Measurements from ENCODE around the gene ALDOA.

Gene ALDOA

DNA sequence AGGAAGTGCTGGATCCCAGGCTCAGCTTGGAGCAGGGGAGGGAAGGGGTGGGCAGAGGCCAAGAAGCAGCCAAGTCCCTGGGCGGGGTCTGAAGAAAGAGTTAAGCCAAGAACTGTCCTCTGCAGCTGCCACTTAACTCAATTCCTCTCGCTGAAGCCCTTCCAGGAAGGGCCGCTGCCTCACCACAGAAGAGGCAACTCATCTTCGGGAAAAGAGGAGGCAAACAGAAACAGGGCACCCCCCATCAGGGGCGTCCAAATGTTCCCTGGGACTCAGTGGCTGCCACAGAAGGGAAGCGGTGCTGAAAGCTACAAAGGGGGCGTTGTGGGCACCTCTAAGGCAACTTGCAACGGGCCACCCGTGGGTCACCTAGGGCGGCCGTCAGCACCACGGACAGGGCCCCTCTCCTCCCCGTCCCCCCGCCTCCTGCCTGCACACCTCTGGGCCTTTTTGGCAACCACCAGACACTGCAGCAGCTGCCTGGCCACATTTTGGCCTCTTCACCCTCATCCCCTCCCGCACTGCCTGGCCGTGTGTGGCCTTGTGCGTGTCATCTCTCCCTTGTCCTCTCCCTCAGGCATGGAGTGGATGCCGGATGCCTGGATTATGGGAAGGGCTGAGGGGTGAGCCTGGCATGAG is 37.0 kb upstream of the ALDOA start:
- CTCF ChIA-PET: no interaction called here
- POLR2A ChIA-PET: no interaction called here
- TF ChIP-seq CTCF (IDR thresholded peaks at IDR 0.05; ENCODE audit: control extremely low read depth, extremely low read depth, low read depth, missing control alignments): no peak
- no peak for DNase-seq (ENCODE audit: extremely low spot score)

DNA sequence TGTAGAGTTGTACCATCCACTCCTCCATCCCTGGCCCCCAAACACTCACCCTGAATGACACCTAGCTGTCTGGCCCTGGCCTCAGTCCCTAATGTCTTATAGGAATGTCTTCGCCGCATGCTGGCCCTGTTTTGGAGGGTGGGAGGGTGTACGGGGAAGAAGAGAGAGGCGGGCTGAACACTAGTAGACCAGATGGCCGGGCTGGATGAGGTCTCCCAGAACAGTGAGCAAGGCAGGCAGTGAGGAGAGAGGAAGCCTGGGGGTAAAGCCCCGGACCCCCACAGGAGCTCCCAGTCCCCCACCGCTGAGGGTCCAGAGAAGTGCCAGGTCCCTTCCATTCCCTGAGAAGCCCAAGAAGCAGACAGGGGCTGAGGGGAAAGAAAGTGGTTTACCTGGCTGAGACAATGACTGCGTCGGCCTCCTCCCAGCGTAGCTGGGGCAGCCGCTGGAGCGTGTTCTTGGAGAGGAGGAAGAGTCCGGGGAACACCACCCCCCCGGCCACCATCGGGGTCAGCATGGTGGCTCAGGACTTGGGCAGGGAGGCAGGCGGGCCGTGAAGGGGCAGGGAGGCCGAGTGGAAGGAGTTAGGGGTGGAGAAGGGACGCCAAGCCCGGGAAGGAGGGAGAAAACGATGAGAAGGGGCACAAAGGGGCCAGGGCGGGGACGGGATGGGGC is 35.4 kb upstream of the ALDOA start:
- no peak for DNase-seq (ENCODE audit: extremely low spot score)
- TF ChIP-seq CTCF (IDR thresholded peaks at IDR 0.05; ENCODE audit: control extremely low read depth, extremely low read depth, low read depth, missing control alignments): no peak
- POLR2A ChIA-PET: no interaction called here
- CTCF ChIA-PET: no interaction called here

GRCh38 chr16:30030841-30031413 is 34.6 kb upstream of the ALDOA start, which contains the start of gene TLCD3B:
TLCD3B (minus strand) TSS chr16:30031271; CDS start chr16:30030527, 744 bp downstream.
- no peak for TF ChIP-seq CTCF (IDR thresholded peaks at IDR 0.05; ENCODE audit: control extremely low read depth, extremely low read depth, low read depth, missing control alignments)
- ChIA-PET POLR2A (no interaction called here), CTCF (interaction anchor here (1.0 to 3.8 kb wide), 18 partner anchors 7 to 1085 kb away, joined by 3 to 47 read pairs (median 6); partner anchors contain the start of gene C16orf92)
- DNase-seq (ENCODE audit: extremely low spot score): no peak

- no peak for DNase-seq (ENCODE audit: extremely low spot score)
- TF ChIP-seq CTCF (IDR thresholded peaks at IDR 0.05; ENCODE audit: control extremely low read depth, extremely low read depth, low read depth, missing control alignments): no peak
- CTCF ChIA-PET: interaction anchor here (0.7 to 3.8 kb wide), 27 partner anchors 8 to 1086 kb away, joined by 3 to 47 read pairs (median 5); partner anchors contain the start of gene C16orf92
- POLR2A ChIA-PET: no interaction called here
These were observed 34.1 kb upstream of the ALDOA start for GRCh38 chr16:30031477-30031918.

GRCh38 chr16:30032083-30032819 is 33.3 kb upstream of the ALDOA start:
- ChIA-PET CTCF (interaction anchor here (0.7 to 3.8 kb wide), 40 partner anchors 9 to 1087 kb away, joined by 3 to 47 read pairs (median 3); partner anchors contain the start of gene C16orf92), POLR2A (no interaction called here)
- peak; percentile 90 for TF ChIP-seq CTCF (IDR thresholded peaks at IDR 0.05; ENCODE audit: control extremely low read depth, extremely low read depth, low read depth, missing control alignments)
- DNase-seq (ENCODE audit: extremely low spot score): peak; percentile 83

DNA sequence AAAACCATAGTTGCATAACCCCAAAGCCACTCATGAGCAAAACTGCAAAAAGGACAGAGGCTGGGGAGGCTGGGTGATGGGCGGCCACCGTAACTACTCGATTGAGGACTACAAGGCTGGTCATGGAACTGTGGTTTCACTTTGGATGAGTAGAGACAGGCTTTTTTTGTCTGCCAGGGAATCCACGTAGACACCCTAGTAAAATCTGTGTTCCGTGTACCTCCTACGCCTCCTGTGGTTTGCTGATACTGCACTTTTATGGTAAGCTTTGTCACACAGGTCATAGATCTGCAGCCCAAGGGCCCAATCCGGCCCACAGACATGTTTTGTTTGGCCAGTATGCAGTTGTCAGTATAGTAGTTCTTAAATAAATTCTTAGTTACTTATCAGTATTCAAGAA is 32.3 kb upstream of the ALDOA start:
- ChIA-PET CTCF (interaction anchor here (0.9 to 3.8 kb wide), 14 partner anchors 9 to 332 kb away, joined by 3 to 47 read pairs (median 9); partner anchors contain the start of gene C16orf92), POLR2A (no interaction called here)
- no peak for TF ChIP-seq CTCF (IDR thresholded peaks at IDR 0.05; ENCODE audit: control extremely low read depth, extremely low read depth, low read depth, missing control alignments)

More for the DNA sequence above, 32.3 kb upstream of the ALDOA start:
- DNase-seq (ENCODE audit: extremely low spot score): no peak
